Effector memory CD4-positive, alpha-beta T cell (primary cell): ENCODE results near the gene THAP4.

Experiments
- DNase-seq, 3 donors: peaks; one replicate each; pipeline ENCODE4 v3.0.0-alpha.2; 2020
- H3K27ac ChIP-seq: 2 replicates; pipeline ENCODE4 v1.7.0; 2013; ENCODE audit warnings: mild to moderate bottlenecking, low read length, moderate library complexity; ENCODE audit not compliant: insufficient read depth, poor library complexity, severe bottlenecking
- H3K27me3 ChIP-seq: replicated peaks from 2 replicates; pipeline ENCODE4 v1.7.0; 2013; ENCODE audit warnings: mild to moderate bottlenecking, low read length; ENCODE audit not compliant: insufficient read depth, control insufficient read depth, poor library complexity, severe bottlenecking
- H3K36me3 ChIP-seq: 2 replicates; pipeline ENCODE4 v1.7.0; 2013; ENCODE audit warnings: mild to moderate bottlenecking, low read length, moderate library complexity; ENCODE audit not compliant: control insufficient read depth, insufficient read depth
- H3K4me1 ChIP-seq: 2 replicates; pipeline ENCODE4 v1.7.0; 2013; ENCODE audit warnings: low read length, mild to moderate bottlenecking; ENCODE audit not compliant: control insufficient read depth, insufficient read depth, poor library complexity, severe bottlenecking
- H3K4me3 ChIP-seq: 2 replicates; pipeline ENCODE4 v1.7.0; 2013; ENCODE audit warnings: low read length, low read depth, mild to moderate bottlenecking; ENCODE audit not compliant: insufficient read depth, poor library complexity, severe bottlenecking
- H3K9me3 ChIP-seq: 2 replicates; pipeline ENCODE4 v1.7.0; 2013; ENCODE audit warnings: mild to moderate bottlenecking, low read length, moderate library complexity; ENCODE audit not compliant: control insufficient read depth

The THAP4 gene

GRCh38 chr2:241539616-241540374 lies 97.2 kb downstream of the THAP4 start:
- Histone ChIP-seq H3K36me3 (no peaks in the 10 kb centered on the region), H3K27me3 (peaks cover 7% of the 10 kb centered on the region), H3K4me3 (no peak overlapping the region), H3K27ac (no peak overlapping the region), H3K9me3 (no peaks in the 10 kb centered on the region), H3K4me1 (no peaks in the 10 kb centered on the region)
- DNase-seq, result no peak

GRCh38 chr2:241538838-241539615 lies 97.9 kb downstream of the THAP4 start:
- H3K27me3 ChIP-seq, result peaks cover 7% of the 10 kb centered on the region
- DNase-seq, result no peak
- no peak overlapping the region for H3K4me3 ChIP-seq
- H3K36me3 ChIP-seq, result no peaks in the 10 kb centered on the region
- no peak overlapping the region for H3K27ac ChIP-seq
- H3K4me1 ChIP-seq, result no peaks in the 10 kb centered on the region
- H3K9me3 ChIP-seq, result no peaks in the 10 kb centered on the region

GRCh38 chr2:241535871-241536655 lies 100.9 kb downstream of the THAP4 start:
- Histone ChIP-seq H3K36me3 (no peaks in the 10 kb centered on the region), H3K27me3 (no peaks in the 10 kb centered on the region), H3K4me1 (no peaks in the 10 kb centered on the region), H3K4me3 (no peak overlapping the region), H3K27ac (no peak overlapping the region), H3K9me3 (no peaks in the 10 kb centered on the region)
- no peak for DNase-seq

GRCh38 chr2:241534701-241535375 lies 102.1 kb downstream of the THAP4 start:
- H3K4me1 ChIP-seq, result no peaks in the 10 kb centered on the region
- no peaks in the 10 kb centered on the region for H3K9me3 ChIP-seq
- H3K27me3 ChIP-seq, result no peaks in the 10 kb centered on the region
- no peak overlapping the region for H3K4me3 ChIP-seq
- no peak for DNase-seq
- no peaks in the 10 kb centered on the region for H3K36me3 ChIP-seq
- H3K27ac ChIP-seq, result no peak overlapping the region
